Liver (tissue), 9 donors: ENCODE measurements around the gene FOXB2. TPM values are rescaled to one million over a fixed set of nuclear protein-coding genes. Genes with fewer than 3 reads are reported as not detected.
"Not testable (repeated sequence)": the region's sequence is repeated elsewhere in the genome, so short reads cannot be mapped to it uniquely, and the experiment has no call there.

ENCODE experiments used
- DNase-seq: peaks from one replicate; pipeline ENCODE4 v3.0.0-alpha.2; 2017; ENCODE audit warnings: low spot score
- H3K27ac ChIP-seq, 2 donors: one replicate each; pipeline ENCODE4 v1.7.0; 2013; ENCODE audit warnings: inconsistent platforms in 2 of 2, low read length in 2 of 2, control low read depth in 1 of 2, low read depth in 1 of 2, mild to moderate bottlenecking in 1 of 2
- H3K27me3 ChIP-seq, 4 donors: one replicate each; pipeline versions ENCODE4 v1.6.1 to v1.7.0; 2013; ENCODE audit warnings: low read length in 3 of 4, inconsistent platforms in 1 of 4, mild to moderate bottlenecking in 1 of 4, moderate library complexity in 1 of 4; ENCODE audit not compliant: control insufficient read depth in 4 of 4, insufficient read depth in 4 of 4
- H3K36me3 ChIP-seq, 4 donors: one replicate each; pipeline versions ENCODE4 v1.6.1 to v1.7.0; 2013; ENCODE audit warnings: low read length in 3 of 4, mild to moderate bottlenecking in 3 of 4, low read depth in 1 of 4, moderate library complexity in 1 of 4; ENCODE audit not compliant: control insufficient read depth in 4 of 4, insufficient read depth in 3 of 4
- H3K4me1 ChIP-seq, 4 donors: one replicate each; pipeline versions ENCODE4 v1.6.1 to v1.7.0; 2013; ENCODE audit warnings: low read length in 3 of 4, mild to moderate bottlenecking in 3 of 4, moderate library complexity in 1 of 4; ENCODE audit not compliant: control insufficient read depth in 4 of 4, insufficient read depth in 4 of 4
- H3K4me3 ChIP-seq, 3 donors: one replicate each; pipeline versions ENCODE4 v1.6.1 to v1.7.0; 2013; ENCODE audit warnings: low read length in 3 of 3, control low read depth in 1 of 3, low read depth in 1 of 3, mild to moderate bottlenecking in 1 of 3
- H3K9ac ChIP-seq, 2 donors: one replicate each; pipeline ENCODE4 v1.7.0; 2013; ENCODE audit warnings: low read length in 2 of 2, mild to moderate bottlenecking in 2 of 2, moderate library complexity in 2 of 2, control low read depth in 1 of 2, low read depth in 1 of 2
- H3K9me3 ChIP-seq, 4 donors: one replicate each; pipeline versions ENCODE4 v1.6.1 to v1.7.0; 2013; ENCODE audit warnings: low read length in 3 of 4; ENCODE audit not compliant: control insufficient read depth in 4 of 4
- EGR1 ChIP-seq, 2 donors: IDR thresholded peaks; 2 replicates each; pipeline ENCODE4 v1.6.1; 2016 to 2018; ENCODE audit warnings: antibody characterized with exemption in 2 of 2, low read depth in 2 of 2
- FOXA1 ChIP-seq: IDR thresholded peaks from 2 replicates; pipeline ENCODE4 v1.6.1; 2016; ENCODE audit warnings: antibody characterized with exemption
- HNF4A ChIP-seq, 2 donors: conservative IDR thresholded peaks; 2 replicates each; pipeline ENCODE4 v1.6.1; 2016; ENCODE audit warnings: antibody characterized with exemption in 2 of 2, mild to moderate bottlenecking in 2 of 2
- HNF4G ChIP-seq: IDR thresholded peaks from 2 replicates; pipeline ENCODE4 v1.6.1; 2016; ENCODE audit warnings: antibody characterized with exemption
- JUND ChIP-seq, 2 donors: IDR thresholded peaks; 2 replicates each; pipeline ENCODE4 v1.6.1; 2016; ENCODE audit warnings: antibody characterized with exemption in 2 of 2
- NR2F2 ChIP-seq: IDR thresholded peaks from 2 replicates; pipeline ENCODE4 v1.6.1; 2016; ENCODE audit warnings: antibody characterized with exemption
- RAD21 ChIP-seq, 2 donors: IDR thresholded peaks; 2 replicates each; pipeline ENCODE4 v1.6.1; 2016; ENCODE audit warnings: antibody characterized with exemption in 2 of 2, mild to moderate bottlenecking in 2 of 2
- TAF1 ChIP-seq: conservative IDR thresholded peaks from 2 replicates; pipeline ENCODE4 v1.6.1; 2016; ENCODE audit warnings: antibody characterized with exemption, mild to moderate bottlenecking
- YY1 ChIP-seq: IDR thresholded peaks from 2 replicates; pipeline ENCODE4 v1.6.1; 2016; ENCODE audit warnings: antibody characterized with exemption, mild to moderate bottlenecking
- WGBS: extraction: QIAGEN DNeasy Blood & Tissue Kit; methylation state at CpG from one replicate; pipeline ENCODE4 v1.1.7; 2013; 5-methylcytosine and 5-hydroxymethylcytosine counted together
- polyA plus RNA-seq, 2 donors: library from polyadenylated mRNA; stranded (reverse) in 1 of 2; unstranded in 1 of 2; fragments of 200-250 nt in 1 of 2; fragments of >200 nt in 1 of 2; fragmentation: Nextera tagmentation in 1 of 2; extraction: Ambion mirVana in 1 of 2; gene quantifications; one replicate each; pipeline versions ENCODE4 v1.2.1 to v1.2.3, GENCODE V29; 2013 to 2015
- total RNA-seq, 2 donors: library from RNA; depleted of rRNA; stranded (reverse); fragments of >200 nt; gene quantifications; one replicate each; pipeline ENCODE4 v1.2.3, GENCODE V29; 2014
- TF ChIP-seq, protein P1 (sequence below): IDR thresholded peaks from 2 replicates; pipeline ENCODE4 v1.6.1; 2016; ENCODE audit warnings: antibody characterized with exemption
- TF ChIP-seq, protein P2 (sequence below): IDR thresholded peaks from 2 replicates; pipeline ENCODE4 v1.6.1; 2016; ENCODE audit warnings: antibody characterized with exemption
- donor health status: healthy.
- donor health status: healthy.
- donor health status: healthy.
- donor health status: healthy.
- donor health status: healthy.

The FOXB2 gene
- total and polyA plus RNA-seq, 4 donors, result not detected

DNA sequence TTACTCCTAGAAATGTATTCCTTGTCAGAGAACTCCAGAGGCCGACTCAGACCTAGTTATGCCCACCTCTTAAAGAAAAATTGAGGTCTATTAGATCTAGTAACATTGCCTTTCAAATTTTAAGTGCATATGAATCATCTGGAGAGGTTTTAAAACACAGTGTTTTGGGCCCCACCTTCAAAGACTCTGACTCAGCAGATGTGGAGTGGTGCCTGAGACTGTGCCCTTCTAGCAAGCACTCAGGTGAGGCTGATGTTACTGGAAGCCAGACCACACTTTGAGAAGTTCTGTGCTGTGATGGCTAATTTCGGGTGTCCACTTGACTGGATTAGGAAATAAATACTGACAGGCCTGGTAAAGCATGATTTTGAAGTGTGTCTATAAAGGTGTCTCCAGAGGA is 10.6 kb downstream of the FOXB2 start:
- peaks cover 0 to 5% (median 2%) of the 10 kb centered on the region in 4 donors for H3K27me3 ChIP-seq
- no peaks in the 10 kb centered on the region for H3K36me3 ChIP-seq

GRCh38 chr9:77038281-77039036 is 19.0 kb downstream of the FOXB2 start:
- Histone ChIP-seq H3K27ac (no peak overlapping the region), H3K9ac (no peak overlapping the region), H3K4me3 (no peak overlapping the region), H3K36me3 (no peaks in the 10 kb centered on the region), H3K9me3 (no peaks in the 10 kb centered on the region), H3K27me3 (peaks cover 0 to 2% (median 0%) of the 10 kb centered on the region in 4 donors), H3K4me1 (no peaks in the 10 kb centered on the region)
- 4% methylated on average over 2 of the region's 2 CpGs for WGBS
- no peak for DNase-seq
- no peak for TF ChIP-seq RAD21 (IDR thresholded peaks at IDR 0.05)
- no peak for TF ChIP-seq NR2F2
- no peak for TF ChIP-seq FOXA1
- TF ChIP-seq, protein P1, sequence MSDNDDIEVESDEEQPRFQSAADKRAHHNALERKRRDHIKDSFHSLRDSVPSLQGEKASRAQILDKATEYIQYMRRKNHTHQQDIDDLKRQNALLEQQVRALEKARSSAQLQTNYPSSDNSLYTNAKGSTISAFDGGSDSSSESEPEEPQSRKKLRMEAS, result no peak
- no peak for TF ChIP-seq JUND (IDR thresholded peaks at IDR 0.05)

More for the DNA sequence above, 10.6 kb downstream of the FOXB2 start:
- no peak for DNase-seq
- Histone ChIP-seq H3K9me3 (no peaks in the 10 kb centered on the region), H3K4me3 (no peak overlapping the region), H3K4me1 (no peaks in the 10 kb centered on the region), H3K9ac (no peak overlapping the region), H3K27ac (no peak overlapping the region)
- TF ChIP-seq TAF1, result no peak
- TF ChIP-seq JUND (IDR thresholded peaks at IDR 0.05), result no peak
- TF ChIP-seq, protein P1, result no peak
- no peak for TF ChIP-seq HNF4G
- WGBS, result 66% methylated on average over 2 of the region's 2 CpGs

- no peak for DNase-seq
- peaks cover 0 to 3% (median 0%) of the 10 kb centered on the region in 4 donors for H3K27me3 ChIP-seq
- H3K9ac ChIP-seq, result no peak overlapping the region
- H3K27ac ChIP-seq, result no peak overlapping the region
- no peaks in the 10 kb centered on the region for H3K36me3 ChIP-seq
- 77% methylated on average over 7 of the region's 7 CpGs for WGBS
- H3K4me3 ChIP-seq, result no peak overlapping the region
- TF ChIP-seq EGR1 (IDR thresholded peaks at IDR 0.05; ENCODE audit: low read depth in 2 of 2), result no peak
- TF ChIP-seq TAF1, result no peak
- TF ChIP-seq YY1, result no peak
- no peak for TF ChIP-seq NR2F2
- TF ChIP-seq HNF4A (conservative IDR thresholded peaks at IDR 0.05), result no peak
- no peak for TF ChIP-seq HNF4G
- no peak for TF ChIP-seq FOXA1
- TF ChIP-seq, protein P2, sequence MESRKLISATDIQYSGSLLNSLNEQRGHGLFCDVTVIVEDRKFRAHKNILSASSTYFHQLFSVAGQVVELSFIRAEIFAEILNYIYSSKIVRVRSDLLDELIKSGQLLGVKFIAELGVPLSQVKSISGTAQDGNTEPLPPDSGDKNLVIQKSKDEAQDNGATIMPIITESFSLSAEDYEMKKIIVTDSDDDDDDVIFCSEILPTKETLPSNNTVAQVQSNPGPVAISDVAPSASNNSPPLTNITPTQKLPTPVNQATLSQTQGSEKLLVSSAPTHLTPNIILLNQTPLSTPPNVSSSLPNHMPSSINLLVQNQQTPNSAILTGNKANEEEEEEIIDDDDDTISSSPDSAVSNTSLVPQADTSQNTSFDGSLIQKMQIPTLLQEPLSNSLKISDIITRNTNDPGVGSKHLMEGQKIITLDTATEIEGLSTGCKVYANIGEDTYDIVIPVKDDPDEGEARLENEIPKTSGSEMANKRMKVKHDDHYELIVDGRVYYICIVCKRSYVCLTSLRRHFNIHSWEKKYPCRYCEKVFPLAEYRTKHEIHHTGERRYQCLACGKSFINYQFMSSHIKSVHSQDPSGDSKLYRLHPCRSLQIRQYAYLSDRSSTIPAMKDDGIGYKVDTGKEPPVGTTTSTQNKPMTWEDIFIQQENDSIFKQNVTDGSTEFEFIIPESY, result no peak
- no peaks in the 10 kb centered on the region for H3K9me3 ChIP-seq
- H3K4me1 ChIP-seq, result no peaks in the 10 kb centered on the region
Observed at GRCh38 chr9:77040340-77040739, 20.9 kb downstream of the FOXB2 start.

DNA sequence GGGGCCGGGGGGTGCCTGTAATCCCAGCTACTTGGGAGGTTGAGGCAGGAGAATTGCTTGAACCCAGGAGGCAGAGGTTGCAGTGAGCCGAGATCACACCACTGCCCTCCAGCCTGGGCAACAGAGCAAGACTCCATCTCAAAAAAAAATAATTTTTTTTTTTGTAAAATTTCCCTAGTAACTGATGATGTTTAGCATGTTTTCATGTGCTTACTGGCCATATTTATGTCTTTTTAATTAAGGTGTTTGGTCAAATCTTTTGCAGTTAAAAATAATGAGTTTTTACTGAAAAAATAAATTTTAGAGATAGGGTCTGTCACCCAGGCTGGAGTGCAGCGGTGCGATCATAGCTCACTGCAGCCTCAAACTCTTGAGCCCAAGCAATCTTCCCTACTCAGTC is 24.3 kb downstream of the FOXB2 start:
- not testable (repeated sequence) for DNase-seq, H3K36me3 ChIP-seq
- 92% methylated on average over 4 of the region's 4 CpGs for WGBS

GRCh38 chr9:77060681-77061080 is 41.2 kb downstream of the FOXB2 start:
- not testable (repeated sequence) for H3K4me1 ChIP-seq, H3K4me3 ChIP-seq, H3K36me3 ChIP-seq, DNase-seq, H3K27ac ChIP-seq, H3K9me3 ChIP-seq, H3K9ac ChIP-seq, H3K27me3 ChIP-seq
- 96% methylated on average over 29 of the region's 31 CpGs for WGBS

More for the DNA sequence above, 24.3 kb downstream of the FOXB2 start:
- H3K9ac ChIP-seq, H3K4me3 ChIP-seq, H3K9me3 ChIP-seq, H3K27ac ChIP-seq, H3K27me3 ChIP-seq, H3K4me1 ChIP-seq: not testable (repeated sequence)
